Adrenal gland (tissue), 12 donors: Measurements from ENCODE around the gene LRRC61. TPM values are rescaled to one million over a fixed set of nuclear protein-coding genes. Genes with fewer than 3 reads are reported as not detected.

Source experiments
- DNase-seq, 7 donors: peaks; one replicate each; pipeline ENCODE4 v3.0.0-alpha.2; 2019 to 2020
- H3K27ac ChIP-seq, 5 donors: fragments of 200-600 bp; sonication (generic) in 4 of 5; 1 replicate in 3 of 5; 2 replicates in 2 of 5; pipeline versions ENCODE4 v1.5.1 to v1.8.0; 2016 to 2020; ENCODE audit warnings: mild to moderate bottlenecking in 1 of 5
- H3K27me3 ChIP-seq: fragments of 200-600 bp; 2 replicates; pipeline ENCODE4 v1.8.0; 2021
- H3K36me3 ChIP-seq, 2 donors: fragments of 200-600 bp; replicated peaks in 1 of 2; 1 replicate in 1 of 2; 2 replicates in 1 of 2; pipeline versions ENCODE4 v1.5.1 to v1.8.0; 2018 to 2022
- H3K4me1 ChIP-seq, 2 donors: fragments of 200-600 bp; replicated peaks in 1 of 2; 1 replicate in 1 of 2; 2 replicates in 1 of 2; pipeline versions ENCODE4 v1.5.1 to v1.8.0; 2018 to 2021
- H3K4me3 ChIP-seq, 4 donors: fragments of 200-600 bp; sonication (generic) in 3 of 4; one replicate each; pipeline ENCODE4 v1.5.1; 2016 to 2018
- H3K9me3 ChIP-seq, 3 donors: fragments of 200-600 bp; sonication (generic) in 1 of 3; replicated peaks in 1 of 3; 1 replicate in 2 of 3; 2 replicates in 1 of 3; pipeline versions ENCODE4 v1.5.1 to v1.8.0; 2016 to 2021
- POLR2A ChIP-seq, 2 donors: fragments of 450-650 bp; IDR thresholded peaks; one replicate each; pipeline ENCODE4 v1.6.1; 2017; ENCODE audit warnings: antibody characterized with exemption in 2 of 2, mild to moderate bottlenecking in 2 of 2, moderate library complexity in 1 of 2
- whole genome bisulfite sequencing, 4 donors: extraction: QIAGEN DNeasy Blood & Tissue Kit in 2 of 4; methylation state at CpG; one replicate each; pipeline versions ENCODE4 v1.1.5 to v1.1.7; 2013 to 2017; 5-methylcytosine and 5-hydroxymethylcytosine counted together
- intact Hi-C, 2 donors: fragments of 100-400 bp; cut with DNase I; formaldehyde crosslinking; loops; one replicate each; pipeline versions ENCODE4 v1.14.1 to v1.15.0; 2022 to 2023
- polyA plus RNA-seq, 3 donors: library from polyadenylated mRNA; stranded (reverse); fragments of 200-250 nt in 2 of 3; fragments of 350-450 nt in 1 of 3; fragmentation: Illumina TruSeq in 1 of 3; extraction: RNeasy Lipid Tissue Mini Kit (QIAGEN cat#74804) in 1 of 3; gene quantifications; one replicate each; pipeline ENCODE4 v1.2.3, GENCODE V29; 2013 to 2014
- total RNA-seq, 9 donors: library from RNA; depleted of rRNA in 4 of 9; stranded (reverse); fragments of >200 nt in 4 of 9; fragments of 120-200 nt in 1 of 9; fragmentation: NEBNext Ultra II Directional in 1 of 9; extraction: Animal tissue kit (Norgen Biotek cat#: 25700) in 1 of 9; gene quantifications; one replicate each; pipeline versions ENCODE4 v1.1.0 to v1.2.4, GENCODE V29; 2013 to 2023
- TF ChIP-seq, protein P1 (sequence below), 6 experiments: fragments of 450-650 bp in 4 of 6; fragments of 200-600 bp in 2 of 6; sonication (generic) in 1 of 6; IDR thresholded peaks; 1 replicate in 5 of 6; 2 replicates in 1 of 6; pipeline versions ENCODE4 v1.5.1 to v1.8.0; 2016 to 2021; ENCODE audit warnings: antibody characterized with exemption in 6 of 6, mild to moderate bottlenecking in 2 of 6, moderate library complexity in 1 of 6
- donor health status: healthy with polysubstance abuse.
- donor health status: Bipolar disorder and iron deficiency.
- donor health status: DM: yes; HTN: yes; CAD: no.
- donor health status: DM: no; HTN: no; CAD: no.
- donor health status: DM: no; HTN: no; CAD: no.
- donor health status: DM: yes; HTN: yes; CAD: no.

The LRRC61 gene
- total and polyA plus RNA-seq, 12 donors, result 8.6 to 1,435 (median 176) TPM

DNA sequence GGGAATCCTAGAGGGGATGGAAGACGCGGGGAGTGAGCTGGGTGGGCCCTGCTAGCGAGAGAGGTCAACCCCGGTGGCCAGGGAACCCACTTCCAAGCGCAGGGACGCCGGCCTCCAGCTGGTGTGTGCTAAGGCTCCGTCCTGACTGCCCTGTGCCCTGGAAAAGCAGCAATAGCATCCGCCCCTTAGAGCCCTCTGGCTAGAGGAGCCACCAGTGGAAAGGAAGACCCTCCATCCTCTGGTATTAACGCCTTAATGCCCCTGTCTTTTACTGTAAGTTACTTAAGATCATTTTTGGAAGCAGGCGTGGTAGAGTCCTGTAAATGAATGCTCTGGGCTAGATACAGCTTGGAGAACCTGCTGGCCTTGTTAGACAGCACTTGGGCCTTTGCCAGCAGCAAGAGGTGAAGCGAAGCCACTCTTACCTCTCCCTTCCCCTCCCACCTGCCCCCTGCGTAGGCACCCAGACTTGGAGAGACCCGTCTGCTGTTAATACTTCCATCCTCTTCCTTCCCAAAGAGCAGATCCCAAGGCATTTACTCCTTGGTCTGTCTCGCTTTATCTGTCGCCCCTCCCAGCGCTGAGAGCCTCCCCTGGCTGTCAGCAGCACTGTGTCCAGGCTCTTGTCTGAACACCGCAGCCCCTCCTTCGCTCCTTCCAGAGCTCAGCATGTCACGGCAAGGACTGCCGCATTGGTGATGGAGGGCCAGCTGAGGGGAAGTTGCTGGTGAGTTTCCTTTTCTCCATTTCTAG is 50.1 kb downstream of the LRRC61 start:
- Histone ChIP-seq H3K9me3 (no peaks in the 10 kb centered on the region), H3K27me3 (no peaks in the 10 kb centered on the region), H3K27ac (peak overlapping the region in 3 of 5 donors; percentile 23 to 56 (median 30)), H3K36me3 (peaks cover 0 to 41% of the 10 kb centered on the region in 2 donors), H3K4me3 (no peak overlapping the region), H3K4me1 (peaks cover 17 to 39% of the 10 kb centered on the region in 2 donors)
- peak in 3 of 7 donors; percentile 42 to 75 (median 46) for DNase-seq
- intact Hi-C loops, result loop anchor here in 1 of 2 donors (5.0 kb wide), 1 partner anchor 36 kb away; no protein-coding TSS in a partner anchor
- TF ChIP-seq POLR2A (IDR thresholded peaks at IDR 0.05), result no peak
- TF ChIP-seq, protein P1, sequence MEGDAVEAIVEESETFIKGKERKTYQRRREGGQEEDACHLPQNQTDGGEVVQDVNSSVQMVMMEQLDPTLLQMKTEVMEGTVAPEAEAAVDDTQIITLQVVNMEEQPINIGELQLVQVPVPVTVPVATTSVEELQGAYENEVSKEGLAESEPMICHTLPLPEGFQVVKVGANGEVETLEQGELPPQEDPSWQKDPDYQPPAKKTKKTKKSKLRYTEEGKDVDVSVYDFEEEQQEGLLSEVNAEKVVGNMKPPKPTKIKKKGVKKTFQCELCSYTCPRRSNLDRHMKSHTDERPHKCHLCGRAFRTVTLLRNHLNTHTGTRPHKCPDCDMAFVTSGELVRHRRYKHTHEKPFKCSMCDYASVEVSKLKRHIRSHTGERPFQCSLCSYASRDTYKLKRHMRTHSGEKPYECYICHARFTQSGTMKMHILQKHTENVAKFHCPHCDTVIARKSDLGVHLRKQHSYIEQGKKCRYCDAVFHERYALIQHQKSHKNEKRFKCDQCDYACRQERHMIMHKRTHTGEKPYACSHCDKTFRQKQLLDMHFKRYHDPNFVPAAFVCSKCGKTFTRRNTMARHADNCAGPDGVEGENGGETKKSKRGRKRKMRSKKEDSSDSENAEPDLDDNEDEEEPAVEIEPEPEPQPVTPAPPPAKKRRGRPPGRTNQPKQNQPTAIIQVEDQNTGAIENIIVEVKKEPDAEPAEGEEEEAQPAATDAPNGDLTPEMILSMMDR (IDR thresholded peaks at IDR 0.05), result no peak
- 48 to 78% (median 63%) methylated on average over 12 to 21 of the region's 21 CpGs for WGBS, 4 donors

DNA sequence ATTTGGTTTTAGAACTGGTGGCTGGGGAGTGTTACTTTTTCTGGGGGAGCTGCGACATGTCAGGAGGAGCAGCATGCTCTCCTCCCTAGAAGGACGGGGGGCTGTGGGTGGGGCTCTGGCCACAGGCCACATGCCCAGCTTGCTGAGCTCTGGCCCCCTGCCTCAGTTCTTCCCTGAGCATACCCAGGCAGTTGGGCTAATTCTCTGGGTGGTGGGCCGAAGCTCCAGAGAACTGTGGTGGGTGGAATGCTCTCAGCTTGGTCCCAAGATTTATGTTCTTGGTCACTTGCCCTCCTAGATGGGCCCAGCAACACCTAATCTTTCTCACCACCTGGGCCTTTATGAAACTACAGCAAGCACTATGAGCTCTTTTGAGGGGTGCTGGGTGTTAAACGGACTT is 50.9 kb downstream of the LRRC61 start:
- peaks cover 0 to 41% of the 10 kb centered on the region in 2 donors for H3K36me3 ChIP-seq
- H3K9me3 ChIP-seq, result no peaks in the 10 kb centered on the region
- peak overlapping the region in 1 of 5 donors; percentile 23 for H3K27ac ChIP-seq
- H3K4me1 ChIP-seq, result peaks cover 21 to 45% of the 10 kb centered on the region in 2 donors
- DNase-seq, result peak in 1 of 7 donors; percentile 16
- WGBS, 4 donors, result 76 to 91% (median 86%) methylated on average over 3 to 4 of the region's 4 CpGs
- TF ChIP-seq, protein P1 (IDR thresholded peaks at IDR 0.05), result no peak
- no peak for TF ChIP-seq POLR2A (IDR thresholded peaks at IDR 0.05)
- intact Hi-C loops, result loop anchor here in 1 of 2 donors (5.0 kb wide), 1 partner anchor 37 kb away; no protein-coding TSS in a partner anchor
- no peak overlapping the region for H3K4me3 ChIP-seq
- H3K27me3 ChIP-seq, result no peaks in the 10 kb centered on the region

DNA sequence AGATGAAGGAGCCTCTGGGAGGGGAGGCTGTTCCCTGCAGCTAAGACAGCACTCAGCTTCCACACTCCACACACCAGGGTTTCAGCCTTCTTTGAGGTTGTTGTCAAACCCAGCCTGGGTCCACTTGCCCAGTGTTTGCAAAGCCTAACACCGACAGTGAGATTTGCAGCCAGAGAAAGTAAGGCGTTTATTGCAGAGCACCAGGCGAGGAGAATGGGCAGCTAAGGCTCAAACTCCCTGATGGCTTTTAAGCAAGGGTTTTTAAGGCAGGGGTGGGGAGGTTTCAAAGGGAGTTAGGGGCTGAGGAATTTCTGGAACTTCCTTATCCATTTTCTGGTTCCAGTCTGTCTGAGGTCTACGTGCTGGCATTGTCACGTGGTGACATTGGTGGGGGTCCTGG is 51.3 kb downstream of the LRRC61 start:
- H3K27me3 ChIP-seq, result no peaks in the 10 kb centered on the region
- H3K4me1 ChIP-seq, result peaks cover 20 to 46% of the 10 kb centered on the region in 2 donors
- H3K4me3 ChIP-seq, result no peak overlapping the region
- TF ChIP-seq, protein P1 (IDR thresholded peaks at IDR 0.05), result no peak
- no peak for TF ChIP-seq POLR2A (IDR thresholded peaks at IDR 0.05)
- peaks cover 0 to 41% of the 10 kb centered on the region in 2 donors for H3K36me3 ChIP-seq
- no peak for DNase-seq
- intact Hi-C loops, result loop anchor here in 1 of 2 donors (5.0 kb wide), 1 partner anchor 37 kb away; no protein-coding TSS in a partner anchor
- no peaks in the 10 kb centered on the region for H3K9me3 ChIP-seq
- 95 to 98% (median 96%) methylated on average over 5 of the region's 5 CpGs for WGBS, 4 donors
- peak overlapping the region in 1 of 5 donors; percentile 29 for H3K27ac ChIP-seq

DNA sequence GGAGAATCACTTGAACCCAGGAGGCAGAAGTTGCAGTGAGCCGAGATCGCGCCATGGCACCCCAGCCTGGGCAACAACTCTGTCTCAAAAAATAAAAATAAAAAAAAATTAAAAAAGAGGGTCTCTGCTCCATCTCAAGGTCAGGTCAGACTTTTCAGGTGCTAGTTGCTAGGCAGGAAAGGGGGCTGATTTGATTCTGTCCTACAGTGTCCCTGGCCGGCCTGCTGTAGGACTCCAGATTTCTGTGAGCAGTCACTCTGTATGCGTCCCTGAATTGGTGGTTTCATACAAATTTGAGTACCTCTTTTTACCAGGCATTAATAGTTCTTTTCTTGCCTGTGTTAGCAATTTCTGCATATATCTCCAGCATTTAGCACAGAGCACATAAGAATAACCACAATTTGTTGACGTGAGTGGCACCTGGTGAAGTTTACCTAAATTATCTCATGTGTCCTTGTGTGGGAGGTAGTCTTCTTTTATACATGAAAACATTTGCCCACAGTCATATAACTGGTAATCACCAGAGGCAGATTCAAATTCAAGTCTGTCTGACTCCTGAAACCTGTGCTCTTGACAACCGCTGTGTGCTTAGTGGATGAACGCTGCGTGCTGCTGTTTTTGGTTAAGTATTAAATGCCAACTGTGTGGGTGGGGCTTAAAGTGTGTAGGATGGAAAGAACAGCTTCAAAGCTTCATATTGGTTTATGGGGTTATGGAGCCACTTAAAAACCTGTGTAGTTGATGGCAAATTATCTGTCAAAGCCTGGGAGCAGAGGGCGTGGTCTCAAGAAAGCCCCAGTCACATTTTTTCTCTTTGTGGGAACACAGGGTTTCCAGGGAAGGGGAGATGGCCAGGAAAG is 52.7 kb downstream of the LRRC61 start:
- H3K36me3 ChIP-seq, result peaks cover 0 to 37% of the 10 kb centered on the region in 2 donors
- no peaks in the 10 kb centered on the region for H3K27me3 ChIP-seq
- H3K27ac ChIP-seq, result peak overlapping the region in 2 of 5 donors; percentile 13
- intact Hi-C loops, result no loop called here
- no peaks in the 10 kb centered on the region for H3K9me3 ChIP-seq
- DNase-seq, result no peak
- WGBS, 4 donors, result 80 to 91% (median 86%) methylated on average over 10 of the region's 10 CpGs
- no peak for TF ChIP-seq POLR2A (IDR thresholded peaks at IDR 0.05)
- TF ChIP-seq, protein P1 (IDR thresholded peaks at IDR 0.05), result no peak
- peaks cover 6 to 45% of the 10 kb centered on the region in 2 donors for H3K4me1 ChIP-seq
- H3K4me3 ChIP-seq, result no peak overlapping the region
